ENCODE data around the gene CSTPP1.
"Not testable (repeated sequence)": the region's sequence is repeated elsewhere in the genome, so short reads cannot be mapped to it uniquely, and the experiment has no call there.

CSTPP1 gene

DNA sequence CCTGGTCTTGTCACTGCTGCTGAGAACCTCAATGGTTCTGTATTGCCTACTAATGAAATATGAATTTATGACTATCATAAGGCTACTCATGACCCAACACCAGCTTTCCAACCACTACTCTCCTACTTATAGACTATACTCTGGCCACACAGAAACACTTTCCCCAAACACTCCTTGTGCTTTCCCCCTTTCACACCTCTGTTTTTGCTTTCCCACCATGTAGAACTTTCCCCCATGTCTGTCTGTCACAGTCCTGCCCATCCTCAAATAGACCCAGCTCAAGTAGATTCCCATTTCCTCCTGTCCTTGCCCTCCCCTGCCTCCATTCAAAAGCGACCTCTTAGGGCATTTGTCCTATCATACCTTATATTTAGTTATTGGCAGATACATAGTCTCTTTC is 134.2 kb downstream of the CSTPP1 start:
- Histone ChIP-seq H3K9me3 (ENCODE audit: control insufficient read depth, insufficient read depth, low read depth, low read length) (no peaks in the 10 kb centered on the region), H3K36me3 (ENCODE audit: control insufficient read depth, insufficient read depth, low read length) (no peaks in the 10 kb centered on the region), H3K4me3 (ENCODE audit: low read depth, low read length) (no peak overlapping the region), H3K4me1 (ENCODE audit: control insufficient read depth, insufficient read depth, low read length) (peaks cover 16% of the 10 kb centered on the region; the same call in 1 of the 2 replicates), H3K27me3 (ENCODE audit: control insufficient read depth, insufficient read depth, low read length) (no peaks in the 10 kb centered on the region), H3K27ac (ENCODE audit: low read depth, low read length) (no peak overlapping the region), H3K9ac (ENCODE audit: low read length) (no peak overlapping the region)

DNA sequence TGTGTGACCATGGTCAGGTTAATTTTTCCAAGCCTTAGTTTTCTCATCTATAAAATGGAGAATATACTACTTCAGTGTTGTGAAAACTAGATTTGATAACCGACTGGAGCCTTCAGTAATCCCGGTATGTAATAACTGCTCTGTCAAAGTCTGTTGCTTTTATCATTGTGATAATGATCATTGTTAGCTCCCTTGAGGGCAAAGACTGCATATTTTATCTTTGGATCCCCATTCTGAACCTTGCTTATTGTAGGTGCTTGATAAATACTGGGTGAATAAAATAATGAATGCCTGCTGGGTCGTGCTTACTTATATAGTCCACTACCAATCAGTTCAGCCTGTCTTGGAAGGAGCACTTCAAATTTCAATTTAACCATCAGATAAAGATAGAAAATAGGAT is 134.8 kb downstream of the CSTPP1 start:
- no peaks in the 10 kb centered on the region for H3K9me3 ChIP-seq (ENCODE audit: control insufficient read depth, insufficient read depth, low read depth, low read length)
- no peak overlapping the region for H3K9ac ChIP-seq (ENCODE audit: low read length)
- H3K27me3 ChIP-seq (ENCODE audit: control insufficient read depth, insufficient read depth, low read length) = no peaks in the 10 kb centered on the region
- no peak overlapping the region for H3K4me3 ChIP-seq (ENCODE audit: low read depth, low read length)
- no peak overlapping the region for H3K27ac ChIP-seq (ENCODE audit: low read depth, low read length)
- no peaks in the 10 kb centered on the region for H3K36me3 ChIP-seq (ENCODE audit: control insufficient read depth, insufficient read depth, low read length)
- peaks cover 16% of the 10 kb centered on the region; the same call in 1 of the 2 replicates for H3K4me1 ChIP-seq (ENCODE audit: control insufficient read depth, insufficient read depth, low read length)

DNA sequence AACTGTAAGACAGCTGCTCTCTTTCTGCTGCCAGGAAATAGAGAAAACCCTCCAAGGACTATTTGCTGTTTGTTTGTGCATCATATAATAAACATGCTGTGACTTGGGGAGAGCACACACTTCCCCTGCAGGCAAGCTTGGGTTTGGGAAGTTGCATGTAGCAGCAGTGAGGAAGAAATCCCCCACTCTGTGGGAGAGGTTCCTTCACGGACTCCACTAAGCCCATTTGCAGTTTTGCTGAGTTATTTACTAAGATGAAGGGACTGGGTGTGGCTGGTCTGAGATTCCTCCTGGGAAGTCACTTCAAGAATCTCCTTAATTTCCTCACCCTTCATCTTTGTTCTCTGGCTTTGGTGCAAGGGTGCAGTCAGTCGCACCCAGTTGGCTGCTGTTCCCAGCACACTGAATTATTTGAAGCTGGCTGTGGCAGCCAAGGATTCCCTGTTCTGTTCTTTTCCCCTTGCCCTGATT is 135.3 kb downstream of the CSTPP1 start:
- H3K4me1 ChIP-seq (ENCODE audit: control insufficient read depth, insufficient read depth, low read length) = peaks cover 16% of the 10 kb centered on the region; the same call in 1 of the 2 replicates
- no peaks in the 10 kb centered on the region for H3K9me3 ChIP-seq (ENCODE audit: control insufficient read depth, insufficient read depth, low read depth, low read length)
- no peak overlapping the region for H3K4me3 ChIP-seq (ENCODE audit: low read depth, low read length)
- no peaks in the 10 kb centered on the region for H3K27me3 ChIP-seq (ENCODE audit: control insufficient read depth, insufficient read depth, low read length)
- H3K27ac ChIP-seq (ENCODE audit: low read depth, low read length) = no peak overlapping the region
- no peak overlapping the region for H3K9ac ChIP-seq (ENCODE audit: low read length)
- H3K36me3 ChIP-seq (ENCODE audit: control insufficient read depth, insufficient read depth, low read length) = no peaks in the 10 kb centered on the region

DNA sequence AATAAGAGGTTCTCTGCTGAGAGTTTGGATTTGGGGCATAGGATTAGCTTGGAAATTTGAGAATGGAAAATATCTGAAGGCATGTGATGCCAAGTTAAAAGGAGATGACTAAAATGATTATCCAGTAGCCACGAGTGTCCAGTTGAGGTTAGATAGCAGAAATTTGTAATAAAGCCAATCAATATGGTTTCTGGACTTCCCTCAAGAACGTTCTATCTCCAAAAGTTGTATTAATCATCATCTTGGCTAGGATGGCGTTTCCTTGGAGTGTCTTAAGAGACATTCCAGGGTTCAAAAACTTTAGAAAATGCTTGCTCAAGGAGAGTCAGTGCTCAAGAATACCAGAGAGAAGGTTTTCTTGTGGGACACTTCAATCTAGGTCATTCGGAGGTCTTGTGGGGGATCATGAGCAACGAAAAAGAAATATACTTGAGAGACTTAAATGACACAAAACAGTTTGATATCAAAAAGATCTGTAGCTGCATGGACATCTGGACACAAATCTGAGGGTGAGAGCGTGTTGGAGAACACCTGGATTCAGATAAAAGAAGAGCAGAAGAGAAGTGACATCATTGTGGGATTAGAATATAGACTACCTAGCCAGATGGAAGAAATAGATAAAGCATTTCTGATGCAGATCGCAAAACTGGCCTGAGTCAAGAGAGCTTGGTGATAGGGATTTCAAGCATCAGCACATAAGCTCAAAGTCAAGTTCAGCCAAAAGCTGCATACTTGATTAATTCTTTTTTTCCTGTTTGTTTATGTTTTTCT is 142.4 kb downstream of the CSTPP1 start:
- Histone ChIP-seq H3K4me1 (ENCODE audit: control insufficient read depth, insufficient read depth, low read length) (no peaks in the 10 kb centered on the region), H3K4me3 (ENCODE audit: low read depth, low read length) (no peak overlapping the region), H3K9ac (ENCODE audit: low read length) (no peak overlapping the region), H3K27me3 (ENCODE audit: control insufficient read depth, insufficient read depth, low read length) (no peaks in the 10 kb centered on the region), H3K27ac (ENCODE audit: low read depth, low read length) (no peak overlapping the region), H3K36me3 (ENCODE audit: control insufficient read depth, insufficient read depth, low read length) (no peaks in the 10 kb centered on the region), H3K9me3 (ENCODE audit: control insufficient read depth, insufficient read depth, low read depth, low read length) (no peaks in the 10 kb centered on the region)

DNA sequence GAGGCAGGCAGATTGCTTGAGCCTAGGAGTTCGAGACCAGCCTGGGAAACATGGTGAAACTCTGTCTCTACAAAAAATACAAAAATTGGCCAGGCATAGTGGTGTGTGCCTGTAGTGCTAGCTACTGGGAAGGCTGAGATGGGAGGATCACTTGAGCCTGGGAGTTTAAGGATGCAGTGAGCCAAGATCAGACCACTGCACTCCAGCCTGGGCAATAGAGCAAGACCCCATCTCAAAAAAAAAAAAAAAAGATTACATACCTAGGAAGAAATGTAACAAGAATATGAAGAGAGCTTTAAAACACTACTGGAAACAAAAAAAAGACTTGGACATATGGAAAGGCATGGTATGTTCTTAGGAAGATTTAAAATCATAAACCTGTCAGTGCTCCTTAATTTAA is 144.2 kb downstream of the CSTPP1 start:
- not testable (repeated sequence) for H3K27ac ChIP-seq (ENCODE audit: low read depth, low read length); H3K9me3 ChIP-seq (ENCODE audit: control insufficient read depth, insufficient read depth, low read depth, low read length); H3K27me3 ChIP-seq (ENCODE audit: control insufficient read depth, insufficient read depth, low read length); H3K4me3 ChIP-seq (ENCODE audit: low read depth, low read length); H3K9ac ChIP-seq (ENCODE audit: low read length); H3K36me3 ChIP-seq (ENCODE audit: control insufficient read depth, insufficient read depth, low read length); H3K4me1 ChIP-seq (ENCODE audit: control insufficient read depth, insufficient read depth, low read length)

DNA sequence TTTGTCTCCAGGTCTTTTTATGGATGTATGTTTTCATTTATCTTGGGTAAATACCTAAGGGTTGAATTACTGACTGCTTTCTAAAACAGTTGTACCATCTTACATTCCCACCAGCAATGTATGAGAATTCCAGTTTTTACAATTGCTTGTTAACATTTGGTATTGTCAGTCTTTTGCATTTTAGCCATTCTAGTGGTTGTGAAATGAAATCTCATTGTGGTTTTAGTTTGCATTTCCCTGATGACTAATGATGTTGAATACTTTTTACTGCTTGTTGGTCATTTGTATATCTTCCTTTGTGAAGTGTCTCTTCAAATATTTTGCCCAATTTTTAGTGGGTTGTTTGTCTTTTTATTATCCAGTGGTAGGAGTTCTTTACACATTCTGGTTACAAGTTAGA is 147.4 kb downstream of the CSTPP1 start:
- Histone ChIP-seq H3K27ac (ENCODE audit: low read depth, low read length) (no peak overlapping the region), H3K4me1 (ENCODE audit: control insufficient read depth, insufficient read depth, low read length) (no peaks in the 10 kb centered on the region), H3K27me3 (ENCODE audit: control insufficient read depth, insufficient read depth, low read length) (no peaks in the 10 kb centered on the region)

DNA sequence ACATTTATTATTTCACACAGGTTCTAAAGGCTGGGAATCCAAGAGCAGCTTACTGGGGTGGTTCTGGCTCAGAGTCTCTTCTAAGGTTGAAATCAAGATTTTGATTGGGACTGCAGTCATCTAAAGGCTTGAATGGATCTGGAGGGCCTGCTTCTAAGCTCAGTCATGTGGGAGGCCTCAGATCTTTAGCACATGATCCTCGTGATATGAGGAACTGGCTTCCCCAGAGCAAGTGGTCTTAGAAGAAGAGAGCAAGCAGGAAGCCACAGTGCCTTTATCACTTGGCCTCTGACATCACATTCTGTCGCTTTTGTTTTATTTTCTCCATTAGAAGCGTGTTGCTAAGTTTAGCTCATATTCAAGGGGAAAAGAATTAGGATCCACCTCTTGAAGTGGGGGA is 151.2 kb downstream of the CSTPP1 start:
- H3K9ac ChIP-seq (ENCODE audit: low read length) = no peak overlapping the region
- H3K4me1 ChIP-seq (ENCODE audit: control insufficient read depth, insufficient read depth, low read length) = no peaks in the 10 kb centered on the region
- H3K4me3 ChIP-seq (ENCODE audit: low read depth, low read length) = no peak overlapping the region
- H3K36me3 ChIP-seq (ENCODE audit: control insufficient read depth, insufficient read depth, low read length) = no peaks in the 10 kb centered on the region
- H3K27ac ChIP-seq (ENCODE audit: low read depth, low read length) = no peak overlapping the region
- H3K27me3 ChIP-seq (ENCODE audit: control insufficient read depth, insufficient read depth, low read length) = no peaks in the 10 kb centered on the region
- H3K9me3 ChIP-seq (ENCODE audit: control insufficient read depth, insufficient read depth, low read depth, low read length) = peaks cover 6% of the 10 kb centered on the region; the same call in 1 of the 2 replicates

More for the DNA sequence above, 147.4 kb downstream of the CSTPP1 start:
- H3K4me3 ChIP-seq (ENCODE audit: low read depth, low read length) = no peak overlapping the region
- no peaks in the 10 kb centered on the region for H3K36me3 ChIP-seq (ENCODE audit: control insufficient read depth, insufficient read depth, low read length)
- no peak overlapping the region for H3K9ac ChIP-seq (ENCODE audit: low read length)
- no peaks in the 10 kb centered on the region for H3K9me3 ChIP-seq (ENCODE audit: control insufficient read depth, insufficient read depth, low read depth, low read length)

DNA sequence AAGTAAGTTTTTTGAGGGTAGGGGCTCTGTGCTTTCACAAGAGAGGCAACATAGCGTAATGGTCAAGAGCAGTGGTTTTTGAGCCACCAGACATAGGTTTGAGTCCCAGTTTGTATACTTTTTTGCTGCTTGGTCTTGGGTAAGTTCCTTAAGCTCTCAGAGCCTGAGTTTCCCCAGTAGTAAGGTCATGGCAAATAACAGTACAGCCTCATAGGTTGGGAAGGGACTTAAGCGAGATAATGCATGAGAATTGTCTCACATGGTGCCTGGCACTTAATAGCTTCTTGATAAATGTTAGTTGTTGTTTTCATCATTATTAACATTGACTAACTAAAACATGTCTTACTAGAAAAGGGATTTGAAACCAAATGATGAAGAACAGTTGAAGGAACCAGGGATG is 157.0 kb downstream of the CSTPP1 start:
- Histone ChIP-seq H3K9me3 (ENCODE audit: control insufficient read depth, insufficient read depth, low read depth, low read length) (peaks cover 9% of the 10 kb centered on the region; the same call in 1 of the 2 replicates), H3K36me3 (ENCODE audit: control insufficient read depth, insufficient read depth, low read length) (no peaks in the 10 kb centered on the region), H3K9ac (ENCODE audit: low read length) (no peak overlapping the region), H3K27ac (ENCODE audit: low read depth, low read length) (no peak overlapping the region), H3K4me1 (ENCODE audit: control insufficient read depth, insufficient read depth, low read length) (no peaks in the 10 kb centered on the region), H3K4me3 (ENCODE audit: low read depth, low read length) (no peak overlapping the region), H3K27me3 (ENCODE audit: control insufficient read depth, insufficient read depth, low read length) (no peaks in the 10 kb centered on the region)

DNA sequence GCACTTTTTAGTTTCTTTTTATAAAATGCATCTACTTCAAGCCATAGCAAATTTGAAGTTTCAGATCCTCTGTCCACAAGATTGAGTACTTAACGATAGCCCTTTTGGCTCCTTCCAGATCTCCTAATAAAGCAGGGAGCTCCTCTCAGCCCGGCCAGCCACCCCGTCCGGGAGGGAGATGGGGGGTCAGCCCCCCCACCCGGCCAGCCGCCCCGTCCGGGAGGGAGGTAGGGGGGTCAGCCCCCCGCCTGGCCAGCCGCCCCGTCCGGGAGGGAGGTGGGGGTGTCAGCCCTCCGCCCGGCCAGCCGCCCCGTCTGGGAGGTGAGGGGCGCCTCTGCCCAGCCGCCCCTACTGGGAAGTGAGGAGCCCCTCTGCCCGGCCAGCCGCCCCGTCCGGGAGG is 160.3 kb downstream of the CSTPP1 start:
- not testable (repeated sequence) for H3K4me3 ChIP-seq (ENCODE audit: low read depth, low read length); H3K27ac ChIP-seq (ENCODE audit: low read depth, low read length); H3K9me3 ChIP-seq (ENCODE audit: control insufficient read depth, insufficient read depth, low read depth, low read length); H3K4me1 ChIP-seq (ENCODE audit: control insufficient read depth, insufficient read depth, low read length); H3K36me3 ChIP-seq (ENCODE audit: control insufficient read depth, insufficient read depth, low read length); H3K27me3 ChIP-seq (ENCODE audit: control insufficient read depth, insufficient read depth, low read length); H3K9ac ChIP-seq (ENCODE audit: low read length)

DNA sequence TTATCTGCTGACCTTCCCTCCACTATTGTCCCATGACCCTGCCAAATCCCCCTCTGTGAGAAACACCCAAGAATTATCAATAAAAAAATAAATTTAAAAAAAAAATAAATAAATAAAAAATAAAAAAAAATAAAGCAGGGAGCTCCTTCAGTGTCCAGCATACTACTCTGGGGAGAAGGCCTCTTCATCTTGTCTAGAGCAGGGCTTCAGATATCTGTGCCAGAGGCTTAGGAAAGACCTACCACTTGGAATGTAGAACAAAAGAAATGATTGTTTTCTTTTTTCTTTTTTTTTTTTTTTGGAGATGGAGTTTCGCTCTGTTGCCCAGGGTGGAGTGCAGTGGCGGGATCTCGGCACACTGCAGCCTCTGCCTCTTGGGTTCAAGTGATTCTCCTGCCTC is 161.7 kb downstream of the CSTPP1 start:
- not testable (repeated sequence) for H3K27me3 ChIP-seq (ENCODE audit: control insufficient read depth, insufficient read depth, low read length); H3K27ac ChIP-seq (ENCODE audit: low read depth, low read length); H3K36me3 ChIP-seq (ENCODE audit: control insufficient read depth, insufficient read depth, low read length); H3K9ac ChIP-seq (ENCODE audit: low read length); H3K4me3 ChIP-seq (ENCODE audit: low read depth, low read length); H3K9me3 ChIP-seq (ENCODE audit: control insufficient read depth, insufficient read depth, low read depth, low read length); H3K4me1 ChIP-seq (ENCODE audit: control insufficient read depth, insufficient read depth, low read length)

DNA sequence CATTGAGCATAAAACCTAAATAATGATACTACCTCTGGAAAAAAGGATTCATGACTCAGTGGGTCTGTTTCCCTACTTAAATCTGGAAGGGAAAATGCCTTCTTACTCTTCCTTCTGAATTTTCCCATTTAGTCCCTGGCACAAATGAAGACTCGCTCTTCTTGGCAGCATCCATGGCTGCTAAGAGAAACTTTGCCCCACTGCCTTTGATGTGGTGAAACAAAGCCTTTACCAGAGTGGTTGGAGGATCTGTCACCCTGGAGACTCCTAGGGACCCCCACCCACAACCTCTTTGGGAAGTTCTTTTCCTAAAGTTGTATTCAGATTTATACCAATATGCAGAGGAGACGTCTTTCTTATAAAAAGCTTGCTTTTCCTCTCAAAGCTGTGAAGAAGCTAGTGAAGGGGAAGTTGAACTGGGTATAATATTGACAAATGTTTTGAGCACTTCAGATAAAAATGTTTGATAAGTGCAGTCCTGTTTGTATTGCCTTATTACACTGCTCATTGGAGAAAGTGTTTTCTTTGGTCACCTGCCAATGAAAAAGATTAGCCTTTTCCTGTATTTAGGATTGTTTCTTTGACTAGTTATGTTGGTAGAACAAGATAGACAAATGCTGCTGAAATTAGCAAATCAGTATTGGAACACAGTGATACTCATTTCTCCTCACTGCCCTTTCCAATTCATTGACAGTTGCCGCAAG is 162.8 kb downstream of the CSTPP1 start:
- Histone ChIP-seq H3K9me3 (ENCODE audit: control insufficient read depth, insufficient read depth, low read depth, low read length) (peaks cover 4% of the 10 kb centered on the region; the same call in 1 of the 2 replicates), H3K9ac (ENCODE audit: low read length) (no peak overlapping the region), H3K27me3 (ENCODE audit: control insufficient read depth, insufficient read depth, low read length) (no peaks in the 10 kb centered on the region), H3K27ac (ENCODE audit: low read depth, low read length) (no peak overlapping the region), H3K36me3 (ENCODE audit: control insufficient read depth, insufficient read depth, low read length) (no peaks in the 10 kb centered on the region), H3K4me1 (ENCODE audit: control insufficient read depth, insufficient read depth, low read length) (peaks cover 7% of the 10 kb centered on the region), H3K4me3 (ENCODE audit: low read depth, low read length) (no peak overlapping the region)

Measured in HUES6 (cell line).